Hematopoietic multipotent progenitor cell treated with erythropoietin and hydrocortisone succinate and interleukin-3 and kit ligand, for 6 days (in vitro differentiated cells): ENCODE data around the gene SCAND1.
A peak's percentile ranks its signal among the peaks of the same experiment; 100 is the strongest.
"Not testable (repeated sequence)": the region's sequence is repeated elsewhere in the genome, so short reads cannot be mapped to it uniquely, and the experiment has no call there.

ENCODE experiments used
- DNase-seq: peaks from one replicate; pipeline ENCODE4 v3.0.0-alpha.2; 2015

The SCAND1 gene

DNA sequence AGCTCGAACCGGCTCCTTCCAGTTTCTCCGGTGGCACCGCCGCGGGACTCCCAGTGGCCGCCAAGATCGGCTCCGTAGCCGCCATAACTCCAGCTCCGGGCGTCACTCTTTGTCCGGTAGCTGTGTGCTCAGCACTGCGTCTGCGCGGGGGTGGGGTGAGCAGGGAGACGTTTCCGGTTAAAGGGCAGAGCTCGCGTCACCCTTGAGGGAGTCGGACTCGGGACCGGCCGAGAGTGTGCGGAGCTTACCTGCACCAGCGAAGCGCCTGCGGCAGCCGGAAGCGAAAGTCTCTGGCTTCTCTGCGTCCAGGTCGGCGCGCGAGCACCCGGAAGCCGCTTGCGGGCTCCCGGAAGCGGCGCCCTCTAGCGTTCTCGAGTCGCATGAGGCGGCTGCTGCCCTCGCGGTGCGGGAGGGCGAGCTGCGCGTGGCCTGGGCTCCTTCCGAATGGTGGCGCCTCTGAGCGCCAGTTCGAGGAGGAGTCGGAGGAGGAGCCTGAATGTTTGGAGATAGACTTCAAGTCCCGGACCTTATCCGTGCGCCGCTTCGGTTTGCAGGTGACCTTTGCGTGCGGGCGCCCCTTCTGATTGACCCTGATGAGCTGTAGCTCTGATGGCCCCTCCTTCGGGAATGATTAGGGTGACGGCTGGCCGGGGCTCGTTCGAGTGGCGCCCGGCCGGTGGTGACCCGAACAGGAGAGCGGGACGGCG lies at the start of gene SCAND1:
TSS of gene SCAND1 (minus strand) at position 303 of the 707 bp plus-strand sequence. CDS start at position 85, 218 bp downstream.
- peak; percentile 97 for DNase-seq

DNA sequence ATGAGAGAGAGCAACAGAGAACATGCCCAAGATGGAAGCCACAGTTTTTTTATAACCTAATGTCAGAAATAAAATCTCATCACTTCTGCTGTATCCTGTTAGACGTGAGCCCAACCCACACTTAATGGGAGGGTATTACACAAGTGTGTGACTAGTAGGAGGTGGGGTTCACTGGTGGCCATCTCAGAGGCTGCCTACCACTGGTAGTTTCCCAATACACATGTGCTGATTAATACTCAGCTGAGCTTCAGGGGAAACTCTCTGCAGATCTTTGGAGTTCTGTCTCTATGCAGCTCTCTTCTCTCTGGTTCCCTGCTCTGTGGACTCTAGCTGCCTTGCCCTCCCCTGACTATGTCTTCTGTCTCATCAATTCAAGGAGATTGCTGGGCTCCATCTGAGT lies 49.7 kb upstream of the SCAND1 start:
- no peak for DNase-seq

DNA sequence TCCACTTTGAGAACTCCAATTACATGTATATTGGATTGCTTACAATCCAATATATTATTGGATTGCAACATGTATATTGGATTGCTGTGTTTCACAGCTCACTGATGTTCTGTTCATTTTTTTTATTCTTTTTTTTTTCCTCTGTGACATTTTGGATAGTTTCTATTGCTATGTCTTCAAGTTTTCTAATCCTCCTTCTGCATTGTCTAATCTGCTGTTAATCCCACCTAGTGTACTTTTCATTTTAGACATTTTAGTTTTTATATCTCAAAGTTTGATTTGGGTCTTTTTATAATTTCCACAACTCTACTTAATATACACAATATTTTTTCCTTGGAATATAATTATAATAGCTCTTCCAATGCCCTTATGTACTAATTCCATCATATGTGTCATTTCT lies 48.6 kb upstream of the SCAND1 start:
- DNase-seq: no peak

DNA sequence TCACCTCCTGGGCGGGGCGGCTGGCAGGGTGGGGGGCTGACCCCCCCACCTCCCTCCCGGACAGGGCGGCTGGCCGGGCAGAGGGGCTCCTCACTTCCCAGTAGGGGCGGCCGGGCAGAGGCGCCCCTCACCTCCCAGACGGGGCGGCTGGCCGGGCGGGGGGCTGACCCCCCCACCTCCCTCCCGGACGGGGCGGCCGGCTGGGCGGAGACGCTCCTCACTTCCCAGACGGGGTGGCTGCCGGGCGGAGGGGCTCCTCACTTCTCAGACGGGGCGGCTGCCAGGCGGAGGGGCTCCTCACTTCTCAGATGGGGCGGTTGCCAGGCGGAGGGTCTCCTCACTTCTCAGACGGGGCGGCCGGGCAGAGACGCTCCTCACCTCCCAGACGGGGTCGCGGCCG lies 47.0 kb upstream of the SCAND1 start:
- not testable (repeated sequence) for DNase-seq

DNA sequence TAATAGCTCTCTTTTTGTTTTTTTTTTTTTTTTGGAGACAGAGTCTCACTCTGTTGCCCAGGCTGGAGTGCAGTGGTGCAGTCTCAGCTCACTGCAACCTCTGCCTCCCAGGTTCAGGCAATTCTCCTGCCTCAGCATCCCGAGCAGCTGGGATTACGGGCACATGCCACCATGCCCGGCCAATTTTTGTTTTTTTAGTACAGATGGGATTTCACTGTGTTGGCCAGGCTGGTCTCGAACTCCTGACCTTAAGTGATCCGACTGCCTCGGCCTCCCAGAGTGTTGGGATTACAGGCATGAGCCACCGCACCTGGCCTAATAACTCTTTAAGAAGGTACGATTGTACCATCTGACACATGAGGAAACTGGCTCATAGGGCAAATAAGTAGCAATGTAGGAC lies 42.2 kb upstream of the SCAND1 start:
- not testable (repeated sequence) for DNase-seq

DNA sequence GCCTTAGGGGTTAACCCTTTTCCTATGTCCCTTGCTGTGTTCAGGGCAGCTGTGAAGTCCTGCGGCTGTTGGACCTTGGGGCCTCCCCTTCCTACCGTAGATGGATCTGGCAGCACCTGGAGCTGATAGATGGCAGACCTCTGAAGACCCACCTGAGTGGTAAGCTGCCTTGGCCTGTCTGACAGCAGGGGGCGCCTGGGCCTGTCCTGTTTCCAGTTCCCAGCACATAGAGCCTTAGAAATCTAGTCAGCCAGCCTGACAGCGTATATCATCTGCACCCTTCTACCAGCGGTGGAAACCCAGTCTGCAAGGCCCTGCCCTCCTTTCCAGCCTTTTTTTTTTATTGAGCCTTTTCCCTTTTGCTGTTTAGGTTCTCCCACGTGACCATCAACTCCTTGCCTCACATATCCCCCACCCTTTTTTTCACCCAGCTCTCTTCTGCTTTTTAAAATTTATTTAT lies 40.7 kb upstream of the SCAND1 start:
- peak; percentile 87 for DNase-seq

DNA sequence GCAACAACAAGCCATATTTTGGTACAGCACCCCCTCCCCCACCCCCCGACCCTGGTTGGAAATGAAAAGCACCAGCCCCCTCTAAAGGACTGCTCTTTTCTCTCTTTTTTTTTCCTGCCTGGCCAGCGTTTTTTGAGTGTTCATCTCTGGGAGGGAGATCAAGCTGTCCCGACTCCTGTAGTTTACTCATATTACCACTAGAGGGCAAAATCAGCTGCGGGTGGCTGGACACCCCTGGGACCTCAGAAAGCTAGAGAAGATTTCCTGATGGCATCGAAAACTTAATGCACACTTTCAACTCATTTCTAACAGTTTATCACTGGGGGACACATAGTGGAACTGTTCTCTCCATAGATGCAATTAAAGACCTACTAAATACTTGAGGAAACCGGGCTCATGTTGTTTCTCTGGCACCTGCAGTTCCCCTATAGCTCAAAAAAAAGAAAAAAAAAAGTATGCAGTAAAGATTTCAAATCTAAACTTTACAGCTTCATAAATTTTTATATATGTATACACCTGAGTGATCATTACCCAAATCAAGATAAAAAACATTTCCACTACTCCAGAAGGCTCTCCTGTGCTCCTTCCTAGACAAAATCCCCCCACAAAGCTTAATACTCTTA lies 38.5 kb upstream of the SCAND1 start:
- DNase-seq: peak; percentile 80

DNA sequence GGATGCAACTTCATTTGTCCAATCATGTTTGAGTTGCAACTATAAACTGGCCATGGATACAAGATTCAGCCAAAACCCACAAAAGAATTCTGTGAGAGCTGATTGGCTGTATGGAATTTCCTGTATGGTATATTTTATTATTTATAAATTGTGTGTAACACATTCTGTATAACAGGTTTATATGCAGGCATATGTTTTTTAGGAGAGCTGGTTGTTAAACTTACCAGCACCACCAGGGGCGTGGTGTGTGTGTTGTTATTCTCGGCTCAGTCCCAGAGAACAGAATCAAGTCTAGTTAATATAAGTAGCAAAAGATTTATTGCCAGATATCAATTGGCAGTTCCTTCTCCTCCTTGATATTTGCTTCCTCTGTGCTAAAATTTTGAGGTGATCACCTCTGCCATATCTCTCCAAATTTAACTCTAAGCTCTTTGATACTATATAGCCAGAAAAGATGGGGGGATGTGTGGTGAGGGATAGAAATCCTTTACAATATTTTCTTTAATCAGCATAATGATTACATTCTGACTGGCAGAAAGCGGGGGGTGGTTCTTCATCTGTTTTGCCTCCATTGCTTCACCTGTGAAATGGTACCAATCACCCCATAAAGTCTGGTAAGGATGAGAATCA lies 37.0 kb upstream of the SCAND1 start:
- peak; percentile 67 for DNase-seq

DNA sequence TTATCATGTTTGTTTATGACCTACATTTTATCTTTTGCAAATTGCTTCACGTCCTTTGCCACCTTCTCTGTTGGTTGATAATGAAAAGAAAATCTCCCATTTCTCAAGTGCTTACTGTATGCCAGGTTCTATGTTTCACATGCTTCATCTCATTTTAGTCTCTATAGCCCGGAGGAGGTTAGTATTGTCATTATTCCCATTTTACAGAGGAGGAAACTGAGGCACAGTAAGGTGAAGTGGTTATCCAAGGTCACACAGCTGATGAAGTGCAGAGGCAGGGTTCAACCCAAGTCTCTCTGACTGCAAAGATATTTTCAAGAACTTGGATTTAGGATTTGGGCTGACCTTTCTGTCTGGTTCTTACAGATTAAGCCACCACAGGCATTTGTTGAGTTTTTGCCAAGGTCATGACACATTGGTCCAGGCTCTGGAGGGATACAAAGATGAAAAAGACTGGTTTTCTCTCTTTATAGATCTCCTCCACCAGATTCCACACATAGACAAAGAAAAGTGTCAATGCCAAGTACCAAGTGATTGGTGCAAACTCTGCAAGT lies 34.7 kb upstream of the SCAND1 start:
- DNase-seq: peak; percentile 15

DNA sequence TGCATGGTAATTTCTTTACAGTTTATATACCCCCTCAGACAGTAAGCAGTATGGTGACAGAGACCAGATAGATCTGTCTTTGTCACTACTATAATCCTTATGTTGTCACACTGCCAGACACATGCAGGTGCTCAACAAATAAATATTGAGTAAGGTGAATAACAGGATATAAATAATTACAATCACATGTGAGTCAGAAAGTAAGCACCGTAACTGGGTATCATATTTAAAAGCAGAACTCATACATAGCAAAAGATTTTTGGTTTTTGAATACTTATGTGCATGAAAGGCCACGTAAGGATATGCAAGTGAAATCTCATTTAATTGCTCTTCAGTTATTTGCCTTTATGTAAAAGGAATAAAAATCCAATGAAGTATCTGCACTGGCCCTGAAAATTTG lies 31.5 kb upstream of the SCAND1 start:
- DNase-seq: no peak

DNA sequence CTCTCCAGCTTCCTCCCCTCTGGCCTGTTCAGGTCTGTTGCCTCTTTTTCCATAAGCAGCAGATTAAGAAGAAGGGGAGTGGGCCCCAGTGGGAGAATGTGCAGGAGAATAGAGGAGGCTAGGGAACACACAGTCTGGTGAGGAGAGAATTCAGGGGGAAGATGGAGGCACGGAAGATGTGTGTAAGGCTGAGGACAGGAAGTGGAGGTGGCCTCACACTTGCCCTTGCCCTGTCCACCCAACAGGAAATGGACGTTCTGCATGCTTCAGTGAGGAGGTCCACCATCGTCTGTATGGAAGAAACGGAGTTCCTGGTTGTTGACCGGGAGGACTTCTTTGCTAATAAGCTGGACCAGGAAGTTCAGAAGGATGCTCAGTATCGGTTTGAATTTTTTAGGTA lies 30.1 kb upstream of the SCAND1 start:
- no peak for DNase-seq

DNA sequence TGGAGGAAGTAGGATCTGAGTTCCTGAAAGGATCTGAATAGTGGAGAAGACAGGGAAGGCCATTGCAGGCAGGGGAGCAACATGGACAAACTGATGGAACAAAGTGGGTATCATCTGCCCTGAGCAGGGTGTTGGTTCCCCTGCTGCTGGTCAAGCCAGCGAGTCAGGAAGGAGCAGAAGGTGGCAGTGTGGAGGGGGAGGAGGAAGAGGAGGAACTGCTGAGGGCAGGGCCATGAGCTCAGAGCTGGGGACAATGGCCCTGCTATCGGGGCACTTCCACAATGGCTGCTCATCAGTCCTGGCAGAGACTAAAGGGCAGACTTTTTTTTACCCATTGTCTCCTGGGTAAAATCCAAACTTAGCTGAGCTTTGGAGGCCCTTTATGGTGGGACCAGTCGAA lies 27.7 kb upstream of the SCAND1 start:
- no peak for DNase-seq

DNA sequence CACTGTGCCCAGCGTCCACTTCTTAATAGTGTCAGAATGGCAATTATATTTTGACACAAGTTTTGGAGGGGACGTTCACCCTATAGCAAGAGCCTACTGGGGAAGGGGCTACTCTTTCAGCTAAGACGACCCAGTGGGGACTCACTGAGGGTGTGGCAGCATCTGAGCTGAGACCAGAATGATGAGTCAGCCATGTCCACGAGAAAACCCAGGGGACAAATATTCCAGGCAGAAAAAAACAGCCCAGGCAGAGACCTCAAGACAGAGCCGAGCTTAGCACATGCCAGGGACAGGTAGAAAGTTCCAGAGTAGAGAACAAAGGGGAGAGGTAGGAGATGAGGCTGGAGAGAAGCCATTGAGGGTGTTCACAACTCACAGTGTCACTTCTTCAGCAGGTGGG lies 25.2 kb upstream of the SCAND1 start:
- DNase-seq: no peak

DNA sequence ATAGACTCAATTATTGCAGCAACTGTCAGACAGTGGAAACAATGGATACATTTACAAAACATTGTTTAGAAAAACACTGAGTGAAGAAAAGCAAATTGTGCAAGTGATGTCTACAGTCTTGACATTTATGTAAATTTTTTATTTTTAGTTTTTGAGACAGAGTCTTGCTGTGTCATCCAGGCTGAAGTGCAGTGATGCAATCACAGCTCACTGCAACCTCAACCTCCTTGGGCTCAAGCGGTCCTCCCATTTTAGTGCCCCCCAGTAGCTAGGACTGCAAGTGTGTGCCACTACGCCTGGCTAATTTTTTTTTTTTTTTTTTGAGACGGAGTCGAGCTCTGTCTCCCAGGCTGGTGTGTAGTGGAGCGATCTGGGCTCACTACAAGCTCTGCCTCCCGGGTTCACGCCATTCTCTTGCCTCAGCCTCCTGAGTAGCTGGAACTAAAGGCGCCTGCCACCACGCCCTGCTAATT lies 23.8 kb upstream of the SCAND1 start:
- peak; percentile 22 for DNase-seq

DNA sequence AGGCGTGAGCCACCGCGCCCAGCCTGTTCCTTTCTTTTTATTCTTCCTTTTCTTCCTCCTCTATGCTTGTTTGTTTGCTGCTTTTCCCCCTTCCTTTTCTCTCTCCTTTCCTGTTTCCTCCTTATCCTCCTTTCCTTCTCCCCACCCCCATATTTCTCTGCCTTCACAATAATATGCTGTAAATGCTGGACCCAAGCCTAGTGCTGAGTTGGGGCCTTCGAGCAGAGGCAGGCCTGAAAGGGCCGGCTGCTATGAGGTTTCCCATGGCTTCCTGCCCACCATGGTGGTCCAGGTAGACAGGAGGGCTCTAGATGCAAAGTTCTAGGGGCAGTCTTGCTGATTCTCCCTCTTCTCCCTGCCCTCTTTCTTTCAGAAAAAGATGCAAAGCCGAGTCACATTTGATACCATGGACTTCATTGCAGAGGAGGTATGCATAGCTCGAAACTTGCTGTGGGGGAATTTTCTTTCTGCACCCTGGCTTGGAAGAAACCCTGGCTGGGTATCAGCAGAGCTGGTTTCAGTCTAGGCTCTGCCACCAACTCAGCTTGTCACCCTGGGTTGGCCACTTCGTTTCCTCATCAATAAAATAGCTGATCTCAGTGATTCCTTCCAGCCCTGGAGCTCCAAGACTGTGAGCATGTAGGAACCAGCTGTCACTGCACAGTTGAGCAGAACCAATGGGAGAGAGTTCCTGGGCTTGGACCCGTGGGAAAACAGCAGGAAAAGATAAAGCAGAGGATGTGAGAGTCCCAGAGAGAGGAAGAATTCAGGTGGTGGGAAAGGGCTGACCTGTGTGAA lies 21.5 kb upstream of the SCAND1 start:
- DNase-seq: no peak

DNA sequence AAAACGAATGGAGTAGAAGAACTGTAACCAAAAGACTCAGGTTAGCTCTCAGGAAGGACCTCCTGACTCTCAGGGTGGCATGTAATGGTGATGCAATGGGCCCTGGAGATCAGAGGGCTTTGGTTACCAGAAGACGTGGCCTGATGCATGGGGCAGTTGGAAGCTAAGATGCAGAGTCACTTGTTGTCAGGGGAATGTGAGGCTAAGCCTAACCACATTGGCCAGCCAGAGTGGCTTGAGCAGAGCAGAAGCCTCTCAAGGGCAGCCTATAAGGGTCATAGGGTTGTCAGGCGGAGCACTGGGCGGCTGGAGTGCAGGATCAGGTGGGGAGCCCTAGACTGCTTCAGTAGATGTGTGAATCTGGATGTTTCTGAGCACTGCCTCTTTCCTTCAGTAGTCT lies 20.0 kb upstream of the SCAND1 start:
- no peak for DNase-seq

DNA sequence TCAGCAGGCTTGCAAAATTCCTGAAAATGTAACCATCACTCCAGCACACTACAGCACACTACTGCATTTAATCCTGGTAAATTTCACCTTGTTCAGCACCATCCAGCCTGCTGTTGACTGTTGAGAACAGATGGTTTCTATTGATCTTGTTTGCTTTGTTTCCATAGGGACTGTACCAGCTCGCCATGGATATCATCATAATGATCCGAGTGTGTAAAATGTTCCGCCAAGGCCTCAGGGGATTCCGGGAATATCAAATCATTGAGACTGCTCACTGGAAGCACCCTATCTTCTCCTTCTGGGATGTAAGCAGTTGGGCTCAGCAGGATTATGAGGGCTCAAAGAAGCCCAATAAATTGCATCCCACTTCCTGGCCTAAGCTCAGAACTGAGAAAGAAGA lies 18.2 kb upstream of the SCAND1 start:
- no peak for DNase-seq

DNA sequence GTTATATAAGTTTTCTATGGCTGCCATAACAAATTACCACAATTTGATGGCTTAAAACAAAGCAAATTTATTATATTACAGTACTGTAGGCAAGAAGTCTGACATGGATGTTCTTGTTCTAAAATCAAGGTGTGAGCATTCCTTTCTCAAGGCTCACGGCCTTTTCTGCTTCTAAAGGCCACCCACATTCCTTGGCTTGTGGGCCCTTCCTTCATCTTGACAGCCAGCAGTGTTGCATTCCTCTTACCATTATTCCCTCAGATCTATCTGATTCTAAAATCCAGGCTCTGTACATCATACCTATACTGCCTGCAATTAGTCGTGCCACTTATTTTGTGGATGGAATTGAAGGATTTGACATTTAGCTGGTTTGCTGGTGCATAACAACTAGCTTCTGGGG lies 17.7 kb upstream of the SCAND1 start:
- DNase-seq: no peak

DNA sequence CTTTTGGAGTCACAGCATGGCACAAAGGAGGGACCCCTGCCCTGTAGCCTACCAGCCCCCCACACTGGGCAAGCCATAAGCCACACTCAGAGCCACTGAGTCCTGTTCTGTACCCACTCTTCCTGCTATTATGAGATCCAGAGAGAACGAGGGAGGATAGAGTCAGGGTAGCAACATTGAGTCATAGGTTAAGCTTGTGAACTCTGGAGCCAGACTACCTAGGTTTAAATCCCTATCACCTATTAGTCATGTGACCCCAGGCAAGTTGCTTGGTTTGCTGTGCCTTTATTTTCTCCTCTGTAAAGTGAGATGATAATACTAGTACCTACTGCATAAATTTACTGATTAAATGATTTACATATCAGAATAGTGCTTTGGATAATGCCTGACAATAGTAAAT lies 14.6 kb upstream of the SCAND1 start:
- no peak for DNase-seq

DNA sequence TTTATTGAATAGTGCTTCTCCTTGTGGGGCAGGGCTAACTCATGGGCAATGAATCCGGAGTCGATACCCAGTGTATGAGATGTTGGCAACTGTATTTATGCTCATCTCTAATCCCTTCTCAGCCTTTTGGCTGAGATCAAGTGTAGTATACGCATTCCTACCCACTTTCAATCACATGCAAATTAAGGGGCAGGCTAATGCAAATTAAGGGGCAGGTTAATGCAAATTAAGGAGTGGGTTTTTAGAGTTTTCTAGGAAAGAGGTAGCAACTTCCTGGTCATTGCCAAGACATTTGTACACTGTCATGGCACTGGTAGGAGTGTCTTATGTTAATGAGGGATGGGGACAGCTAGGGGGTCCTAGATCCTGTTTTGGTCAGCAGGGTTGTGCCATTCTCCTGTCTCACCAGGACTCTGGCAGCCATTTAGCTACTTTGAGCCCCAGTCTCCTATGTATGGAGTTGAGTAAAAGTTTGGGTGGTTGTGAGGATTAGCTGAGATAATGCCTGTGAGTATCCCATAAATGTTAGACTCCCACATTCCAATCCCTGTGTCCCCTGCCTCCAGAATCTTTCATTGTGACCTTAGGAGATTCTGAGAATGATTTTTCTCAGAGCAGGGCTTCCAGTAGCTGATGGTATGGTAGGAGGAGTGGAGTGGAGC lies 13.8 kb upstream of the SCAND1 start, which contains the start of gene CNBD2:
TSS of gene CNBD2 (plus strand) at position 612 of the 662 bp plus-strand sequence. CDS start 173 bp downstream, outside the sequence.
- no peak for DNase-seq

DNA sequence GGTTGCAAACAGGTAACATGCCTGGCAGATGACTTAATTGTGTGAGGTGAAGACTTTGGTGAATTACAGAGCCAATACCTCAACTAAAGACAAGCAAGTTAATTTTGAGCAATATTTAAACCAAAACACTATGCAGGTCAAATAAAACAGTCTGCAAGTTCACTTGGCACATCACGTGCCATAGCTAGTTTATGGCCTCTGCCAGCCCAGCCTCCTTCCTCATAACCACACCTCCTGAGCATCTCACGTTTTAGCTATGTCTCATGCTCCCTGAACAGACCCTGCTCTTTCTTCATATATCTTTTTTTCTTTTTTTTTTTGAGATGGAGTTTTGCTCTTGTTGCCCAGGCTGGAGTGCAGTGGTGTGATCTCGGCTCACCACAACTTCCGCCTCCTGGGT lies 9.6 kb upstream of the SCAND1 start:
- DNase-seq: no peak

DNA sequence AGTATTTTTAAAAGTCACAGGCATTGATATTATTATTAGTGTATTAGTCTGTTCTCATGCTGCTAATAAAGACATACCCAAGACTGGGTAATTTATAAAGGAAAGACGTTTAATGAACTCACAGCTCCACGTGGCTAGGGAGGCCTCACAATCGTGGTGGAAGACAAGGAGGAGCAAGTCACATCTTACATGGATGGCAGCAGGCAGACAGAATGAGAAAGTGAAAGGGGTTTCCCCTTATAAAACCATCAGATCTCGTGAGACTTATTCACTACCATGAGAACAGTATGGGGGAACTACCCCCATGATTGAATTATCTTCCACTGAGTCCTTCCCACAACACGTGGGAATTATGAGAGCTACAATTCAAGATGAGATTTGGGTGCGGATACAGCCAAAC lies 5.0 kb upstream of the SCAND1 start:
- DNase-seq: not testable (repeated sequence)
